ENCODE data around the gene PAXIP1.

- TF ChIP-seq CTCF (IDR thresholded peaks at IDR 0.05) (no peak), POLR2A (IDR thresholded peaks at IDR 0.05) (no peak), EP300 (IDR thresholded peaks at IDR 0.05) (no peak)
These were observed 26.1 kb downstream of the PAXIP1 start for GRCh38 chr7:154976844-154977243.

Measured in ovary (tissue), 3 donors.